Limb (tissue), 2 donors: ENCODE data around the gene SCN3A.

Source experiments
- DNase-seq, 2 donors: peaks; one replicate each; pipeline ENCODE4 v3.0.0-alpha.2; 2016; ENCODE audit errors: extremely low spot score in 2 of 2

Gene SCN3A

GRCh38 chr2:165112133-165112573 is 91.7 kb downstream of the SCN3A start:
- DNase-seq = no peak

DNA sequence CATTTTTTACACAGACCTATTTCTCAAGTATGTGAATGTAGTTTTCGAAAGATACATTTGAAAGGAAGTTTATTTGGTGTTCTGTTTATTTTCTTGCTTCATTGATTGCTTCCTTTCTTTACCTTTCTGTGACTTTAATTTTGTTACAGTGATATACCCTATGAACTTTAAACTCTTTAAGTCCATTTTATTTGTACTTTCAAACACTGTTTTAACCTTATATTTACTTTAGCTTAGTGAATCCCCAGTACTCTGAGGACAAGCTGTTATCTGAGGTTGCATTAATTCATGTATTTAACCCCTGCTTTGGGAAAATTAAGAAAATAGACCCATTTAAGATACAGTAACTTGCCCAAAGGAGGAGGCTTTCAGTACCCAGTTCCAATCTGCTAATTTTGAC is 93.5 kb downstream of the SCN3A start:
- DNase-seq = no peak

- no peak for DNase-seq
Measured at GRCh38 chr2:165109915-165110314, 93.9 kb downstream of the SCN3A start.

- no peak for DNase-seq
Measured at GRCh38 chr2:165105926-165106325, 97.9 kb downstream of the SCN3A start.

- DNase-seq = no peak
Measured at GRCh38 chr2:165087933-165088901, 115.6 kb downstream of the SCN3A start.

- no peak for DNase-seq
Measured at GRCh38 chr2:165086337-165086736, 117.5 kb downstream of the SCN3A start.

DNA sequence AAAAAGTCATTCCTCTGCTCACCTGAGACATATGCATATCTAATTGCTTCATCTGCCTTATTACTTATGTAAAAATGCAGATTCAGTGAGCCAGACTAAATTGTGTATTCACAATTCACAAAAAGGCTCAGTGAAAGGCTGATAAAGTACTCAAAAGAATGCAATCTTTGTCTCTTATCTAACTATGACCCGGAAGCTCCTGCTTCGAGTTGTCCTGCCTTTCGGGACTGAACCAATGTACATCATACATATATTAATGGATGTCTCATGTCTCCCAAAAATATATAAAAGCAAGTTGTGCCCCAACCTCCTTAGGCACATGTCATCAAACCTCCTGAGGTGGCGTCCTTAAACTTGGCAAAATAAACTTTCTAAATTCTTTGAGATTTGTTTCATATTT is 120.5 kb downstream of the SCN3A start:
- no peak for DNase-seq

- DNase-seq = no peak
Measured at GRCh38 chr2:165082479-165082878, 121.4 kb downstream of the SCN3A start.

DNA sequence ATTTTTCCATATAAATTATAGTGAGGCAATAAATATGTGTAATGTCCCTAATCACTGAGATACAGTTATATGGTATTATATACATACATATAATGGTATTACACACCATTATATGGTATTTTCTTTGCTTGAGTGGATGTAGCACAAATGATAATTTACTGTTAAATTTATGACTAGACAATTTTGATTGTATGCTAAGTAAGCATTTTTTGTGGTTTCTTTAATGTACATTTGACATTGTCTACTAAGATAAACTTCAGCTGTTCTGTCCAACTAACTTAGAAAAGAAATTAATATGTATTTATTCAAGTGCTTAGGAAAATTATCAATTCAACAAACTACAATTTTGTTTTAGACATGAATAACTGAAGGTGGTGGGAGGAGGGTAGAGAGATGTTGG is 122.6 kb downstream of the SCN3A start:
- DNase-seq = no peak

GRCh38 chr2:165079432-165079831 is 124.4 kb downstream of the SCN3A start:
- no peak for DNase-seq

GRCh38 chr2:165078913-165079312 is 124.9 kb downstream of the SCN3A start:
- no peak for DNase-seq

GRCh38 chr2:165074884-165075283 is 129.0 kb downstream of the SCN3A start:
- DNase-seq = no peak

- no peak for DNase-seq
Measured at GRCh38 chr2:165074323-165074722, 129.5 kb downstream of the SCN3A start.

- no peak for DNase-seq
Measured at GRCh38 chr2:165070076-165070475, 133.8 kb downstream of the SCN3A start.

DNA sequence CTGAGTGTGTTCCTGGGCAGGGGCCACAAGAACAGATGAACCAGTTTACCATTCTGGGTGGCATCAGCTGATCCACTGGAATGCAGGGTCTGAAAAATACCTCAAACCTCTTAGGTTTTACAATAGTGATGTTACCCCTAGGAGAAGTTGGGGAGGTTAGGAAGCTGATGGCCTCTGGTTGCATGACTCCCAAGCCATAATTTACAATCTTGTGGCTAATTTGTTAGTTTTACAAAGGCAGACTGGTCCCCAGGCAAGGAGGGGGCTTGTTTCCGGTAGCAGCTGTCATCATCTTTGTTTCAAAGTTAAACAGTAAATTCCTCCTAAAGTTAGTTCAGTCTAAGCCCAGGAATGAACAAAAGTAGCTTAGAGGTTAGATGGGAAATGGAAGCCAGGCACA is 134.7 kb downstream of the SCN3A start:
- DNase-seq = no peak

- DNase-seq = no peak
Measured at GRCh38 chr2:165068487-165068757, 135.4 kb downstream of the SCN3A start.

GRCh38 chr2:165067643-165068486 is 136.0 kb downstream of the SCN3A start:
- DNase-seq = peak; percentile 73 to 85

- no peak for DNase-seq
Measured at GRCh38 chr2:165064743-165065142, 139.1 kb downstream of the SCN3A start.

- no peak for DNase-seq
Measured at GRCh38 chr2:165060411-165060810, 143.4 kb downstream of the SCN3A start.

DNA sequence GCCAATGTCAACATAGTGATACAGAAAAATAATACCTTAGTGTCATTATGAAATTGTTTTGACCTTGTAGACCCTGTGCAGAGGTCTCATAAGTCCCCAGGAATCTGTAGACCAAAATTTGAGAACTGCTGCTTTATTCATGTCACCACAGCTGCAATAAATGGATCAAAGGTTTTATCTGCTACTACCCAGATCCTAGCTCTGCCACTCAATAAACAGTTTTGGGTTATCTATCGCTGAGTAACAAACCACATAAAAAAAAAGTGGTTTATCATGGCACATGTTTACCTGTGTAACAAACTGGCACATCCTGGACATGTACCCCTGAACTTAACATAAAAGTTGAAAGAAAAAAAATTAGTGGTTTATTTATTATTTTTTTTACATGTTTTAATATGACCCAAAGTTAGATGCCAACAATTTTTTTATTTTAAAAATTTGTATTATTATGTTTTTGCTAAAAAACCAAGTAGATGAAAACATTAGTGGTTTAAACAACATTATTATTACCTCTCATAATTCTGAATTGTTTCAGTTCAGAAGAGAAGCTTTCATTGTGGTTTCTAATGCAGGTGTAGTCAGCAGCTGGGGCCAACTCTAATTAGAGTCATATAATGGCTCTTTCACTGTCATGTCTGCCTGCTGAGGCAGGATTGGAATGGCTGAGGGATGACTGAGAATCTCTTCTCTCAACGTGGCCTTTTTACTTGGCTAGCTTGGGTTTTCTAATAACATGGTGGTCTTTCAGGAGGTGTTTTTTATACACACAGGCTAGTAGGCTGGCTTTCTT is 145.2 kb downstream of the SCN3A start:
- no peak for DNase-seq

- DNase-seq = no peak
Measured at GRCh38 chr2:165057931-165058330, 145.9 kb downstream of the SCN3A start.

DNA sequence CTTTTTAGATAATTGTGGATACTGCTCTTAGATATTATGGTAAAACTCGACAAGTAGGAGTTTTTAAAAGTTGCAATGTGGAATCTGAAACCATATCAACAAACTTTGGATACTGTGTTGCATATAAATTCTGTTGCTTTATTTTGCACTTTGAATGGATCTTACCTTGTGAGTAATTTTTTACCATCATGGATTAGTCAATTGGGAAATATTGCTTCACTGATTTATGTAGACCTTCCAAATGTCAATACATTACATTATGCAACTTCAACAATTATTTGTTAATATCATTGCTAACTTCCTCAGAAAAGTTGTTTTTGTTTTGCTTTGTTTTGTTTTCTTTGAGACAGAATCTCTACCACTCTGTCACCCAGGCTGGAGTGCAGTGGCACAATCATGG is 146.5 kb downstream of the SCN3A start:
- no peak for DNase-seq
